Choroid plexus epithelial cell (primary cell): ENCODE measurements around the gene C2CD4C.

Experiments used
- DNase-seq: peaks from one replicate; pipeline ENCODE4 v3.0.0-alpha.2; 2010; ENCODE audit warnings: low read depth
- H3K4me3 ChIP-seq: 2 replicates; pipeline ENCODE4 v1.5.1; 2011; ENCODE audit warnings: low read depth, mild to moderate bottlenecking, control low read depth, low read length, moderate library complexity
- CTCF ChIP-seq: conservative IDR thresholded peaks from 2 replicates; pipeline ENCODE4 v1.5.1; 2011; ENCODE audit warnings: low read depth, mild to moderate bottlenecking, control low read depth, inconsistent platforms, low read length, moderate library complexity

C2CD4C gene

GRCh38 chr19:443005-443404, 34.1 kb upstream of the C2CD4C start:
- H3K4me3 ChIP-seq = no peak overlapping the region
- TF ChIP-seq CTCF = no peak
- DNase-seq = no peak

- no peak for TF ChIP-seq CTCF
- DNase-seq = no peak
Measured at GRCh38 chr19:442085-442484, 33.1 kb upstream of the C2CD4C start.

GRCh38 chr19:441213-441836, 32.4 kb upstream of the C2CD4C start:
- no peak overlapping the region for H3K4me3 ChIP-seq
- DNase-seq = no peak
- no peak for TF ChIP-seq CTCF

More at GRCh38 chr19:442085-442484, 33.1 kb upstream of the C2CD4C start:
- H3K4me3 ChIP-seq = no peak overlapping the region

- no peak for DNase-seq
- no peak for TF ChIP-seq CTCF
- no peak overlapping the region for H3K4me3 ChIP-seq
Measured at GRCh38 chr19:440391-441212, 31.7 kb upstream of the C2CD4C start.

GRCh38 chr19:439167-439900, 30.4 kb upstream of the C2CD4C start:
- no peak overlapping the region for H3K4me3 ChIP-seq
- no peak for DNase-seq
- no peak for TF ChIP-seq CTCF

GRCh38 chr19:438416-438958, 29.5 kb upstream of the C2CD4C start:
- no peak for TF ChIP-seq CTCF
- no peak for DNase-seq
- no peak overlapping the region for H3K4me3 ChIP-seq
